ENCODE results near the gene TUBB2B. TPM values are rescaled to one million over a fixed set of nuclear protein-coding genes. Genes with fewer than 3 reads are reported as not detected.

The TUBB2B gene
- total and polyA plus RNA-seq, 2 experiments from 2014 or later: 355 to 794 TPM

DNA sequence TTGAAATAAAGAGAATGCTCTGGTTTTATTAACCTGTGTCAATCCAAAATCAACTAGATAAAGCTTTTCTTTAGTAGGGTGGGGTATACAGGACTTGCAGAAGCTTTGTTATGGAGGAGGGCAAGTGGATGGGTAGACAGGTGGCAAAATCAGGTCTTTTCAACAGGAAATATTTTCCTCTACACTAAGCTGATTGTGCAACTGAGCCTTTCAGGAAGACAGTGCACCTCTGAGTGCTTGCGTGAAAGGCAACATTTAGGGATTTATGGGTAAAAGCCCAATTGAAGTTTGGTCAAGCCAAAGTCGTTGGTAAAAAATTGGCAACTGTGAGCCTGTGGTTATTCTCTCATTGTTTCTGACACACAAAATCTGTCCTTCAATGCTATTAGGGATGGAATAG, 46.3 kb downstream of the TUBB2B start:
- Mint-ChIP-seq H3K4me3 (no peak overlapping the region), H3K27me3 (ENCODE audit: insufficient read depth, low read depth, poor library complexity) (peaks cover 7% of the 10 kb centered on the region), H3K4me1 (peaks cover 1% of the 10 kb centered on the region), H3K27ac (no peak overlapping the region), H3K36me3 (ENCODE audit: low read depth) (no peaks in the 10 kb centered on the region), H3K9me3 (no peaks in the 10 kb centered on the region)
- H3K79me2 ChIP-seq (replicated peaks; ENCODE audit: insufficient read depth): no peaks in the 10 kb centered on the region
- H3K4me3 ChIP-seq: no peak overlapping the region
- no peak overlapping the region for H2AFZ ChIP-seq
- H4K20me1 ChIP-seq (replicated peaks; ENCODE audit: insufficient read depth): no peaks in the 10 kb centered on the region
- no peaks in the 10 kb centered on the region for H3F3A ChIP-seq (replicated peaks; ENCODE audit: low read depth)
- no peak for ATAC-seq
- H3K4me2 ChIP-seq: no peak overlapping the region
- no peaks in the 10 kb centered on the region for H3K4me1 ChIP-seq (ENCODE audit: insufficient read depth)
- no peak for DNase-seq (ENCODE audit: low spot score)
- no peak overlapping the region for H3K27ac ChIP-seq (ENCODE audit: low read depth)
- no peaks in the 10 kb centered on the region for H3K27me3 ChIP-seq (ENCODE audit: insufficient read depth)
- no peaks in the 10 kb centered on the region for H3K36me3 ChIP-seq (ENCODE audit: insufficient read depth)
- H3K9me2 ChIP-seq (ENCODE audit: insufficient read depth): peaks cover 5% of the 10 kb centered on the region; the same call in 1 of the 2 replicates
- TF ChIP-seq EZH2phosphoT487 (IDR thresholded peaks at IDR 0.05; ENCODE audit: unreplicated experiment) (no peak), ZNF331 (CRISPR knock-in tag; IDR thresholded peaks at IDR 0.05; ENCODE audit: low read depth) (no peak), EZH2 (IDR thresholded peaks at IDR 0.05; ENCODE audit: low read depth, unreplicated experiment) (no peak), NANOG (IDR thresholded peaks at IDR 0.05; ENCODE audit: borderline replicate concordance) (no peak), ZNF114 (CRISPR knock-in tag; IDR thresholded peaks at IDR 0.05) (no peak), STAT1 (IDR thresholded peaks at IDR 0.05; ENCODE audit: unreplicated experiment) (no peak), POLR2AphosphoS5 (IDR thresholded peaks at IDR 0.05; ENCODE audit: low read depth) (no peak), CREB1 (CRISPR knock-in tag; IDR thresholded peaks at IDR 0.05; ENCODE audit: low read depth) (no peak)
- TF ChIP-seq, protein P1, sequence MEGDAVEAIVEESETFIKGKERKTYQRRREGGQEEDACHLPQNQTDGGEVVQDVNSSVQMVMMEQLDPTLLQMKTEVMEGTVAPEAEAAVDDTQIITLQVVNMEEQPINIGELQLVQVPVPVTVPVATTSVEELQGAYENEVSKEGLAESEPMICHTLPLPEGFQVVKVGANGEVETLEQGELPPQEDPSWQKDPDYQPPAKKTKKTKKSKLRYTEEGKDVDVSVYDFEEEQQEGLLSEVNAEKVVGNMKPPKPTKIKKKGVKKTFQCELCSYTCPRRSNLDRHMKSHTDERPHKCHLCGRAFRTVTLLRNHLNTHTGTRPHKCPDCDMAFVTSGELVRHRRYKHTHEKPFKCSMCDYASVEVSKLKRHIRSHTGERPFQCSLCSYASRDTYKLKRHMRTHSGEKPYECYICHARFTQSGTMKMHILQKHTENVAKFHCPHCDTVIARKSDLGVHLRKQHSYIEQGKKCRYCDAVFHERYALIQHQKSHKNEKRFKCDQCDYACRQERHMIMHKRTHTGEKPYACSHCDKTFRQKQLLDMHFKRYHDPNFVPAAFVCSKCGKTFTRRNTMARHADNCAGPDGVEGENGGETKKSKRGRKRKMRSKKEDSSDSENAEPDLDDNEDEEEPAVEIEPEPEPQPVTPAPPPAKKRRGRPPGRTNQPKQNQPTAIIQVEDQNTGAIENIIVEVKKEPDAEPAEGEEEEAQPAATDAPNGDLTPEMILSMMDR (conservative IDR thresholded peaks at IDR 0.05; ENCODE audit: low read depth in 2 of 2): no peak
- TF ChIP-seq, protein P2, sequence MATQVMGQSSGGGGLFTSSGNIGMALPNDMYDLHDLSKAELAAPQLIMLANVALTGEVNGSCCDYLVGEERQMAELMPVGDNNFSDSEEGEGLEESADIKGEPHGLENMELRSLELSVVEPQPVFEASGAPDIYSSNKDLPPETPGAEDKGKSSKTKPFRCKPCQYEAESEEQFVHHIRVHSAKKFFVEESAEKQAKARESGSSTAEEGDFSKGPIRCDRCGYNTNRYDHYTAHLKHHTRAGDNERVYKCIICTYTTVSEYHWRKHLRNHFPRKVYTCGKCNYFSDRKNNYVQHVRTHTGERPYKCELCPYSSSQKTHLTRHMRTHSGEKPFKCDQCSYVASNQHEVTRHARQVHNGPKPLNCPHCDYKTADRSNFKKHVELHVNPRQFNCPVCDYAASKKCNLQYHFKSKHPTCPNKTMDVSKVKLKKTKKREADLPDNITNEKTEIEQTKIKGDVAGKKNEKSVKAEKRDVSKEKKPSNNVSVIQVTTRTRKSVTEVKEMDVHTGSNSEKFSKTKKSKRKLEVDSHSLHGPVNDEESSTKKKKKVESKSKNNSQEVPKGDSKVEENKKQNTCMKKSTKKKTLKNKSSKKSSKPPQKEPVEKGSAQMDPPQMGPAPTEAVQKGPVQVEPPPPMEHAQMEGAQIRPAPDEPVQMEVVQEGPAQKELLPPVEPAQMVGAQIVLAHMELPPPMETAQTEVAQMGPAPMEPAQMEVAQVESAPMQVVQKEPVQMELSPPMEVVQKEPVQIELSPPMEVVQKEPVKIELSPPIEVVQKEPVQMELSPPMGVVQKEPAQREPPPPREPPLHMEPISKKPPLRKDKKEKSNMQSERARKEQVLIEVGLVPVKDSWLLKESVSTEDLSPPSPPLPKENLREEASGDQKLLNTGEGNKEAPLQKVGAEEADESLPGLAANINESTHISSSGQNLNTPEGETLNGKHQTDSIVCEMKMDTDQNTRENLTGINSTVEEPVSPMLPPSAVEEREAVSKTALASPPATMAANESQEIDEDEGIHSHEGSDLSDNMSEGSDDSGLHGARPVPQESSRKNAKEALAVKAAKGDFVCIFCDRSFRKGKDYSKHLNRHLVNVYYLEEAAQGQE (IDR thresholded peaks at IDR 0.05; ENCODE audit: unreplicated experiment): no peak
- TF ChIP-seq, protein P3, sequence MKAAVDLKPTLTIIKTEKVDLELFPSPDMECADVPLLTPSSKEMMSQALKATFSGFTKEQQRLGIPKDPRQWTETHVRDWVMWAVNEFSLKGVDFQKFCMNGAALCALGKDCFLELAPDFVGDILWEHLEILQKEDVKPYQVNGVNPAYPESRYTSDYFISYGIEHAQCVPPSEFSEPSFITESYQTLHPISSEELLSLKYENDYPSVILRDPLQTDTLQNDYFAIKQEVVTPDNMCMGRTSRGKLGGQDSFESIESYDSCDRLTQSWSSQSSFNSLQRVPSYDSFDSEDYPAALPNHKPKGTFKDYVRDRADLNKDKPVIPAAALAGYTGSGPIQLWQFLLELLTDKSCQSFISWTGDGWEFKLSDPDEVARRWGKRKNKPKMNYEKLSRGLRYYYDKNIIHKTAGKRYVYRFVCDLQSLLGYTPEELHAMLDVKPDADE (IDR thresholded peaks at IDR 0.05): no peak
- TF ChIP-seq, protein P4, sequence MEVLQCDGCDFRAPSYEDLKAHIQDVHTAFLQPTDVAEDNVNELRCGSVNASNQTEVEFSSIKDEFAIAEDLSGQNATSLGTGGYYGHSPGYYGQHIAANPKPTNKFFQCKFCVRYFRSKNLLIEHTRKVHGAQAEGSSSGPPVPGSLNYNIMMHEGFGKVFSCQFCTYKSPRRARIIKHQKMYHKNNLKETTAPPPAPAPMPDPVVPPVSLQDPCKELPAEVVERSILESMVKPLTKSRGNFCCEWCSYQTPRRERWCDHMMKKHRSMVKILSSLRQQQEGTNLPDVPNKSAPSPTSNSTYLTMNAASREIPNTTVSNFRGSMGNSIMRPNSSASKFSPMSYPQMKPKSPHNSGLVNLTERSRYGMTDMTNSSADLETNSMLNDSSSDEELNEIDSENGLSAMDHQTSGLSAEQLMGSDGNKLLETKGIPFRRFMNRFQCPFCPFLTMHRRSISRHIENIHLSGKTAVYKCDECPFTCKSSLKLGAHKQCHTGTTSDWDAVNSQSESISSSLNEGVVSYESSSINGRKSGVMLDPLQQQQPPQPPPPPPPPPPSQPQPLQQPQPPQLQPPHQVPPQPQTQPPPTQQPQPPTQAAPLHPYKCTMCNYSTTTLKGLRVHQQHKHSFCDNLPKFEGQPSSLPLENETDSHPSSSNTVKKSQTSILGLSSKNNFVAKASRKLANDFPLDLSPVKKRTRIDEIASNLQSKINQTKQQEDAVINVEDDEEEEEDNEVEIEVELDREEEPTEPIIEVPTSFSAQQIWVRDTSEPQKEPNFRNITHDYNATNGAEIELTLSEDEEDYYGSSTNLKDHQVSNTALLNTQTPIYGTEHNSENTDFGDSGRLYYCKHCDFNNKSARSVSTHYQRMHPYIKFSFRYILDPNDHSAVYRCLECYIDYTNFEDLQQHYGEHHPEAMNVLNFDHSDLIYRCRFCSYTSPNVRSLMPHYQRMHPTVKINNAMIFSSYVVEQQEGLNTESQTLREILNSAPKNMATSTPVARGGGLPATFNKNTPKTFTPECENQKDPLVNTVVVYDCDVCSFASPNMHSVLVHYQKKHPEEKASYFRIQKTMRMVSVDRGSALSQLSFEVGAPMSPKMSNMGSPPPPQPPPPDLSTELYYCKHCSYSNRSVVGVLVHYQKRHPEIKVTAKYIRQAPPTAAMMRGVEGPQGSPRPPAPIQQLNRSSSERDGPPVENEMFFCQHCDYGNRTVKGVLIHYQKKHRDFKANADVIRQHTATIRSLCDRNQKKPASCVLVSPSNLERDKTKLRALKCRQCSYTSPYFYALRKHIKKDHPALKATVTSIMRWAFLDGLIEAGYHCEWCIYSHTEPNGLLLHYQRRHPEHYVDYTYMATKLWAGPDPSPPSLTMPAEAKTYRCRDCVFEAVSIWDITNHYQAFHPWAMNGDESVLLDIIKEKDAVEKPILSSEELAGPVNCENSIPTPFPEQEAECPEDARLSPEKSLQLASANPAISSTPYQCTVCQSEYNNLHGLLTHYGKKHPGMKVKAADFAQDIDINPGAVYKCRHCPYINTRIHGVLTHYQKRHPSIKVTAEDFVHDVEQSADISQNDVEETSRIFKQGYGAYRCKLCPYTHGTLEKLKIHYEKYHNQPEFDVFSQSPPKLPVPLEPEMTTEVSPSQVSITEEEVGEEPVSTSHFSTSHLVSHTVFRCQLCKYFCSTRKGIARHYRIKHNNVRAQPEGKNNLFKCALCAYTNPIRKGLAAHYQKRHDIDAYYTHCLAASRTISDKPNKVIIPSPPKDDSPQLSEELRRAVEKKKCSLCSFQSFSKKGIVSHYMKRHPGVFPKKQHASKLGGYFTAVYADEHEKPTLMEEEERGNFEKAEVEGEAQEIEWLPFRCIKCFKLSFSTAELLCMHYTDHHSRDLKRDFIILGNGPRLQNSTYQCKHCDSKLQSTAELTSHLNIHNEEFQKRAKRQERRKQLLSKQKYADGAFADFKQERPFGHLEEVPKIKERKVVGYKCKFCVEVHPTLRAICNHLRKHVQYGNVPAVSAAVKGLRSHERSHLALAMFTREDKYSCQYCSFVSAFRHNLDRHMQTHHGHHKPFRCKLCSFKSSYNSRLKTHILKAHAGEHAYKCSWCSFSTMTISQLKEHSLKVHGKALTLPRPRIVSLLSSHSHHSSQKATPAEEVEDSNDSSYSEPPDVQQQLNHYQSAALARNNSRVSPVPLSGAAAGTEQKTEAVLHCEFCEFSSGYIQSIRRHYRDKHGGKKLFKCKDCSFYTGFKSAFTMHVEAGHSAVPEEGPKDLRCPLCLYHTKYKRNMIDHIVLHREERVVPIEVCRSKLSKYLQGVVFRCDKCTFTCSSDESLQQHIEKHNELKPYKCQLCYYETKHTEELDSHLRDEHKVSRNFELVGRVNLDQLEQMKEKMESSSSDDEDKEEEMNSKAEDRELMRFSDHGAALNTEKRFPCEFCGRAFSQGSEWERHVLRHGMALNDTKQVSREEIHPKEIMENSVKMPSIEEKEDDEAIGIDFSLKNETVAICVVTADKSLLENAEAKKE (CRISPR knock-in tag; IDR thresholded peaks at IDR 0.05): no peak
